ENCODE data around the gene ABCB7.
"Not testable (repeated sequence)": the region's sequence is repeated elsewhere in the genome, so short reads cannot be mapped to it uniquely, and the experiment has no call there.

ABCB7 gene

GRCh38 chrX:75051047-75051446, 105.0 kb downstream of the ABCB7 start:
- H3K4me1 Mint-ChIP-seq, result no peaks in the 10 kb centered on the region
- ATAC-seq (replicated peaks) (no peak), DNase-seq (no peak)
- no peak overlapping the region for H3K27ac Mint-ChIP-seq
- H3K27me3 Mint-ChIP-seq, result no peaks in the 10 kb centered on the region
- peaks cover 14 to 19% of the 10 kb centered on the region in 2 donors for H3K36me3 Mint-ChIP-seq
- peaks cover 3 to 5% of the 10 kb centered on the region in 2 donors for H3K9me3 Mint-ChIP-seq
- H3K4me3 Mint-ChIP-seq, result no peak overlapping the region

- Mint-ChIP-seq H3K4me3 (no peak overlapping the region), H3K4me1 (no peaks in the 10 kb centered on the region), H3K27me3 (no peaks in the 10 kb centered on the region), H3K9me3 (peaks cover 3 to 5% of the 10 kb centered on the region in 2 donors), H3K36me3 (peaks cover 7 to 9% of the 10 kb centered on the region in 2 donors), H3K27ac (no peak overlapping the region)
- DNase-seq (no peak), ATAC-seq (replicated peaks) (no peak)
Measured at GRCh38 chrX:75045369-75045768, 110.7 kb downstream of the ABCB7 start.

GRCh38 chrX:75044142-75044541, 111.9 kb downstream of the ABCB7 start:
- not testable (repeated sequence) for H3K9me3 Mint-ChIP-seq; H3K27me3 Mint-ChIP-seq; H3K36me3 Mint-ChIP-seq; H3K4me1 Mint-ChIP-seq; H3K27ac Mint-ChIP-seq; ATAC-seq (replicated peaks); DNase-seq; H3K4me3 Mint-ChIP-seq

- H3K4me3 Mint-ChIP-seq, result no peak overlapping the region
- DNase-seq, result no peak
- peaks cover 19 to 24% of the 10 kb centered on the region in 2 donors for H3K9me3 Mint-ChIP-seq
- no peaks in the 10 kb centered on the region for H3K4me1 Mint-ChIP-seq
- no peak overlapping the region for H3K27ac Mint-ChIP-seq
- no peak for ATAC-seq (replicated peaks)
- peaks cover 4 to 10% of the 10 kb centered on the region in 2 donors for H3K36me3 Mint-ChIP-seq
- H3K27me3 Mint-ChIP-seq, result peaks cover 0 to 20% of the 10 kb centered on the region in 2 donors
Measured at GRCh38 chrX:75038925-75039324, 117.2 kb downstream of the ABCB7 start.

Measured in stimulated activated naive B cell treated with anti-CD40 and anti-IgM and Interleukin-4, amounts not matched to agents 10 μg/mL and 1 μg/mL and 100 μg/mL, for 72 hours (primary cell).